ENCODE results near the gene DAGLA.

GRCh38 chr11:61702701-61703312, 22.6 kb downstream of the DAGLA start:
- TF ChIP-seq CTCF (IDR thresholded peaks at IDR 0.05) (no peak), POLR2AphosphoS5 (IDR thresholded peaks at IDR 0.05) (no peak), EP300 (IDR thresholded peaks at IDR 0.05; ENCODE audit: low read depth) (no peak), POLR2A (IDR thresholded peaks at IDR 0.05) (no peak)
